ENCODE data around the gene SPRING1.

- TF ChIP-seq CTCF (conservative IDR thresholded peaks at IDR 0.05 in 1 of 2, IDR thresholded peaks at IDR 0.05 in 1 of 2; ENCODE audit: extremely low read depth in 1 of 2, insufficient read depth in 1 of 2, low read depth in 1 of 2, low read length in 2 of 2) = no peak
- TF ChIP-seq EZH2 (IDR thresholded peaks at IDR 0.05; ENCODE audit: borderline replicate concordance, low read length) = no peak
These were observed at the start of gene SPRING1, which contains the start of gene RNFT2 for GRCh38 chr12:116737774-116738657.

All from mammary epithelial cell (primary cell).